Measurements from ENCODE around the gene SYNGR3. TPM values are rescaled to one million over a fixed set of nuclear protein-coding genes. Genes with fewer than 3 reads are reported as not detected.

Gene SYNGR3
- total and polyA plus RNA-seq, 2 of the 13 experiments (the other 11 are each of a cell fraction or from before 2014, with no cell fraction given), result 0.97 to 5.7 TPM

DNA sequence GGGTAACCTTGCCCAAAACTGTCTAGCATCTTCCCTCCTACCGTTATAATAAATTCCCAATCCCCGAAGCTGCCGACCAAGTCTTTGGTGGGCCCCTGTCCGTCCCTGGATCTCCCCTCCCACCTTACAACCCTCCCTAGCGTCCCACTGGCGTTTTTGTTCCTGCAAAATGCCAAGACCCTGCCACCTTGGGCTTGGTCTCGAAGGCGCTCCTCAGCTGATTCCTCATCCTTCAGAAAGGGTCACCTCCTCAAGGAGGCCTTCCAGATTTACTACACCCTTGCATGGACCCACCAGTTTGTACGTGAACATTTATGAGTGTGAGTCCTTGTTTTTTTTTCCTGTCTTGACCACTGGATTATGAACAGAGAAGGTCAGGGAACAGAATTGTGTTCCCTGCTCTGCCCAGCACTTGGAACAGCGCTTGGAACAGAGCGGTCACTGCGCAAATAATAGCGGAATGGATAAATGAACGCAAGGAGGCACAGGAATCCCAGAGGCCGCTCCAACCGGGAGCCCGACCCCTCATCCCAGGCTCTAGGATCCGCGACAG is 6.7 kb upstream of the SYNGR3 start (continued):
- 0 out of 2 replicates have a peak, but pooled peaks have one; percentile 34 for TF ChIP-seq ZFP90 (CRISPR knock-in tag; IDR thresholded peaks at IDR 0.05; ENCODE audit: borderline replicate concordance)
- TF ChIP-seq MIXL1 (CRISPR knock-in tag; IDR thresholded peaks at IDR 0.05), result no peak
- no peak for TF ChIP-seq ERF (CRISPR knock-in tag; IDR thresholded peaks at IDR 0.05)
- no peak for TF ChIP-seq MATR3 (CRISPR knock-in tag; IDR thresholded peaks at IDR 0.05)
- TF ChIP-seq ZNF556 (CRISPR knock-in tag; IDR thresholded peaks at IDR 0.05; ENCODE audit: borderline replicate concordance), result peak; percentile 23; the same call in 1 of the 2 replicates
- TF ChIP-seq GABPA (IDR thresholded peaks at IDR 0.05; ENCODE audit: low read depth, low read length), result no peak
- no peak for TF ChIP-seq GABPA (CRISPR knock-in tag; IDR thresholded peaks at IDR 0.05; ENCODE audit: low read depth)
- no peak for TF ChIP-seq PRPF4 (IDR thresholded peaks at IDR 0.05; ENCODE audit: low read depth, low read length, poor library complexity, severe bottlenecking)
- 0 out of 2 replicates have a peak, but pooled peaks have one; percentile 10 for TF ChIP-seq SMC3 (IDR thresholded peaks at IDR 0.05; ENCODE audit: low read length)
- TF ChIP-seq ZNF768 (CRISPR knock-in tag; IDR thresholded peaks at IDR 0.05), result peak; percentile 81; the same call in 1 of the 2 replicates
- no peak for TF ChIP-seq KDM5A (IDR thresholded peaks at IDR 0.05; ENCODE audit: borderline replicate concordance, low read length)
- TF ChIP-seq ZNF44 (CRISPR knock-in tag; IDR thresholded peaks at IDR 0.05), result 0 out of 2 replicates have a peak, but pooled peaks have one; percentile 25
- peak; percentile 29; the same call in 1 of the 2 replicates for TF ChIP-seq SRY (CRISPR knock-in tag; IDR thresholded peaks at IDR 0.05)
- TF ChIP-seq ZNF446 (CRISPR knock-in tag; IDR thresholded peaks at IDR 0.05), result 0 out of 2 replicates have a peak, but pooled peaks have one; percentile 75
- TF ChIP-seq, protein P1, sequence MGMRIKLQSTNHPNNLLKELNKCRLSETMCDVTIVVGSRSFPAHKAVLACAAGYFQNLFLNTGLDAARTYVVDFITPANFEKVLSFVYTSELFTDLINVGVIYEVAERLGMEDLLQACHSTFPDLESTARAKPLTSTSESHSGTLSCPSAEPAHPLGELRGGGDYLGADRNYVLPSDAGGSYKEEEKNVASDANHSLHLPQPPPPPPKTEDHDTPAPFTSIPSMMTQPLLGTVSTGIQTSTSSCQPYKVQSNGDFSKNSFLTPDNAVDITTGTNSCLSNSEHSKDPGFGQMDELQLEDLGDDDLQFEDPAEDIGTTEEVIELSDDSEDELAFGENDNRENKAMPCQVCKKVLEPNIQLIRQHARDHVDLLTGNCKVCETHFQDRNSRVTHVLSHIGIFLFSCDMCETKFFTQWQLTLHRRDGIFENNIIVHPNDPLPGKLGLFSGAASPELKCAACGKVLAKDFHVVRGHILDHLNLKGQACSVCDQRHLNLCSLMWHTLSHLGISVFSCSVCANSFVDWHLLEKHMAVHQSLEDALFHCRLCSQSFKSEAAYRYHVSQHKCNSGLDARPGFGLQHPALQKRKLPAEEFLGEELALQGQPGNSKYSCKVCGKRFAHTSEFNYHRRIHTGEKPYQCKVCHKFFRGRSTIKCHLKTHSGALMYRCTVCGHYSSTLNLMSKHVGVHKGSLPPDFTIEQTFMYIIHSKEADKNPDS (CRISPR knock-in tag; IDR thresholded peaks at IDR 0.05), result 0 out of 2 replicates have a peak, but pooled peaks have one; percentile 4
- TF ChIP-seq TMF1 (CRISPR knock-in tag; IDR thresholded peaks at IDR 0.05; ENCODE audit: low read depth), result 0 out of 2 replicates have a peak, but pooled peaks have one; percentile 41
- TF ChIP-seq ARNTL (CRISPR knock-in tag; IDR thresholded peaks at IDR 0.05), result 0 out of 2 replicates have a peak, but pooled peaks have one; percentile 16
- TF ChIP-seq, protein P2, sequence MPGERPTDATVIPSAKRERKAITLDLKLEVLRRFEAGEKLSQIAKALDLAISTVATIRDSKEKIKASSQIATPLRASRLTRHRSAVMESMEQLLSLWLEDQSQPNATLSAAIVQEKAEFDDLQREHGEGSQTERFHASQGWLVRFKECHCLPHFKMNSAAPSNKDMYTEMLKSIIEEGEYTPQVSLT (CRISPR knock-in tag; IDR thresholded peaks at IDR 0.05; ENCODE audit: borderline replicate concordance, low read depth), result no peak
- peak; percentile 51; the same call in 1 of the 2 replicates for TF ChIP-seq ZMYM3 (CRISPR knock-in tag; IDR thresholded peaks at IDR 0.05)
- no peak for TF ChIP-seq SP2 (CRISPR knock-in tag; IDR thresholded peaks at IDR 0.05)
- no peak for TF ChIP-seq RARG (CRISPR knock-in tag; IDR thresholded peaks at IDR 0.05; ENCODE audit: low read depth)
- no peak for TF ChIP-seq IRX3 (CRISPR knock-in tag; IDR thresholded peaks at IDR 0.05; ENCODE audit: borderline replicate concordance, low read depth)
- TF ChIP-seq RNF219 (CRISPR knock-in tag; IDR thresholded peaks at IDR 0.05), result no peak
- TF ChIP-seq ZNF3 (CRISPR knock-in tag; IDR thresholded peaks at IDR 0.05), result peak; percentile 71

All from HepG2 (cell line).